GM18498 (cell line): Measurements from ENCODE around the gene MASTL.

Experiments
- ATAC-seq: cut with Tn5 transposase; IDR thresholded peaks from one replicate; pipeline ENCODE4 v1.9.1; 2021; ENCODE audit warnings: mild to moderate bottlenecking, moderate library complexity; ENCODE audit not compliant: unreplicated experiment

The MASTL gene

GRCh38 chr10:27225011-27225590 is 69.9 kb downstream of the MASTL start:
- no peak for ATAC-seq

- peak; percentile 45 for ATAC-seq
Measured at GRCh38 chr10:27225642-27226257, 70.6 kb downstream of the MASTL start.

GRCh38 chr10:27230022-27230421 is 74.9 kb downstream of the MASTL start:
- no peak for ATAC-seq

GRCh38 chr10:27235706-27236105 is 80.6 kb downstream of the MASTL start:
- ATAC-seq: no peak
